ENCODE measurements around the gene TM4SF4.

- TF ChIP-seq POLR2A (IDR thresholded peaks at IDR 0.05), result no peak
- no peak for TF ChIP-seq CTCF (IDR thresholded peaks at IDR 0.05)
These were observed 27.9 kb downstream of the TM4SF4 start for GRCh38 chr3:149502438-149502837.

All from vagina (tissue), 2 donors.